IMR-90 (cell line): Measurements from ENCODE around the gene TEX2. TPM values are rescaled to one million over a fixed set of nuclear protein-coding genes. Genes with fewer than 3 reads are reported as not detected.

ENCODE experiments used
- ATAC-seq: fragments of 200-7000 bp; cut with Tn5 transposase; 2 replicates; pipeline ENCODE4 v1.9.1; 2020; ENCODE audit warnings: low read depth, mild to moderate bottlenecking, moderate library complexity
- BruUV-seq: library from RNA; stranded (reverse); fragments of 400-500 nt; replicated peaks from 2 replicates; lab custom pipeline; 2021; lab: Mats Ljungman, UMichigan
- CTCF ChIA-PET: fragments of 300-600 bp; formaldehyde crosslinking; extraction: SDS; loops from one replicate; lab custom pipeline; 2021; ENCODE audit warnings: antibody characterized with exemption; lab: Yijun Ruan, JAX
- POLR2A ChIA-PET: fragments of 300-600 bp; sonication (Branson Sonifier 250); formaldehyde crosslinking; loops from one replicate; lab custom pipeline; 2022; ENCODE audit warnings: antibody characterized with exemption; ENCODE audit not compliant: unreplicated experiment; lab: Charles Lee
- DNase-seq: peaks from one replicate; pipeline ENCODE4 v3.0.0; 2013
- H2AFZ ChIP-seq: replicated peaks from 2 replicates; pipeline ENCODE3; 2013; ENCODE audit warnings: low read length, mild to moderate bottlenecking; ENCODE audit not compliant: poor library complexity
- H2AK5ac ChIP-seq: 2 replicates; pipeline ENCODE4 v1.6.1; 2013; ENCODE audit warnings: low read depth, low read length, inconsistent platforms
- H2AK9ac ChIP-seq: replicated peaks from 2 replicates; pipeline ENCODE3; 2013; ENCODE audit warnings: mild to moderate bottlenecking, low read depth, low read length, moderate library complexity; ENCODE audit not compliant: poor library complexity
- H2BK120ac ChIP-seq: 2 replicates; pipeline ENCODE4 v1.6.1; 2013; ENCODE audit warnings: low read depth, low read length, inconsistent platforms
- H2BK15ac ChIP-seq: 3 replicates; pipeline ENCODE4 v1.6.1; 2013; ENCODE audit warnings: low read depth, low read length, inconsistent platforms
- H2BK20ac ChIP-seq: 2 replicates; pipeline ENCODE4 v1.6.1; 2013; ENCODE audit warnings: low read depth, mild to moderate bottlenecking, inconsistent platforms, low read length, moderate library complexity
- H2BK5ac ChIP-seq: 2 replicates; pipeline ENCODE4 v1.6.1; 2013; ENCODE audit warnings: mild to moderate bottlenecking, low read depth, low read length, inconsistent platforms; ENCODE audit not compliant: poor library complexity, severe bottlenecking
- H3K14ac ChIP-seq: replicated peaks from 2 replicates; pipeline ENCODE4 v1.6.1; 2013; ENCODE audit warnings: low read depth, low read length, inconsistent platforms
- H3K18ac ChIP-seq: 2 replicates; pipeline ENCODE4 v1.6.1; 2013; ENCODE audit warnings: low read depth, low read length, control low read depth
- H3K23ac ChIP-seq: 2 replicates; pipeline ENCODE4 v1.6.1; 2013; ENCODE audit warnings: low read depth, low read length, inconsistent platforms
- H3K27ac ChIP-seq: 2 replicates; pipeline ENCODE4 v1.5.1; 2013; ENCODE audit warnings: mild to moderate bottlenecking, control low read depth, low read length; ENCODE audit not compliant: insufficient read depth
- H3K27me3 ChIP-seq: 2 replicates; pipeline ENCODE4 v1.6.1; 2013; ENCODE audit warnings: low read length; ENCODE audit not compliant: control insufficient read depth, insufficient read depth
- H3K36me3 ChIP-seq: 2 replicates; pipeline ENCODE4 v1.6.1; 2013; ENCODE audit warnings: low read length, mixed read lengths; ENCODE audit not compliant: control insufficient read depth, insufficient read depth
- H3K4ac ChIP-seq: 2 replicates; pipeline ENCODE4 v1.6.1; 2013; ENCODE audit warnings: low read depth, low read length, inconsistent platforms
- H3K4me1 ChIP-seq: 2 replicates; pipeline ENCODE4 v1.6.1; 2013; ENCODE audit warnings: low read length, mixed read lengths; ENCODE audit not compliant: control insufficient read depth, insufficient read depth
- H3K4me2 ChIP-seq: 2 replicates; pipeline ENCODE4 v1.6.1; 2013; ENCODE audit warnings: low read depth, mild to moderate bottlenecking, control low read depth, low read length, moderate library complexity
- H3K4me3 ChIP-seq: 2 replicates; pipeline ENCODE4 v1.5.1; 2013; ENCODE audit warnings: low read depth, mild to moderate bottlenecking, control low read depth, low read length, moderate library complexity; ENCODE audit not compliant: insufficient read depth
- H3K56ac ChIP-seq: 2 replicates; pipeline ENCODE4 v1.6.1; 2013; ENCODE audit warnings: low read length, inconsistent platforms; ENCODE audit not compliant: insufficient read depth; ENCODE audit errors: extremely low read depth
- H3K79me1 ChIP-seq, 2 experiments: 2 replicates each; pipeline ENCODE4 v1.6.1; 2013; ENCODE audit warnings: low read length in 2 of 2, inconsistent platforms in 1 of 2, low read depth in 1 of 2
- H3K9ac ChIP-seq: 2 replicates; pipeline ENCODE4 v1.6.1; 2013; ENCODE audit warnings: low read depth, low read length, control low read depth
- H3K9me1 ChIP-seq: 2 replicates; pipeline ENCODE4 v1.6.1; 2013; ENCODE audit warnings: low read length, inconsistent platforms; ENCODE audit not compliant: insufficient read depth
- H3K9me3 ChIP-seq: 2 replicates; pipeline ENCODE4 v1.6.1; 2013; ENCODE audit warnings: low read length; ENCODE audit not compliant: control insufficient read depth, insufficient read depth
- H4K20me1 ChIP-seq: 2 replicates; pipeline ENCODE4 v1.6.1; 2013; ENCODE audit warnings: low read length, inconsistent platforms; ENCODE audit not compliant: insufficient read depth
- H4K5ac ChIP-seq: 2 replicates; pipeline ENCODE4 v1.6.1; 2013; ENCODE audit warnings: mild to moderate bottlenecking, low read depth, low read length, control low read depth
- H4K8ac ChIP-seq, 2 experiments: 2 replicates each; pipeline ENCODE4 v1.6.1; 2013; ENCODE audit warnings: low read depth in 2 of 2, low read length in 2 of 2, control low read depth in 1 of 2, inconsistent platforms in 1 of 2
- H4K91ac ChIP-seq: 2 replicates; pipeline ENCODE4 v1.6.1; 2013; ENCODE audit warnings: low read depth, low read length, inconsistent platforms; ENCODE audit not compliant: insufficient read depth
- BHLHE40 ChIP-seq: fragments of 150-350 bp; IDR thresholded peaks from 2 replicates; pipeline ENCODE4 v1.6.1; 2016; ENCODE audit warnings: mild to moderate bottlenecking, low read depth, low read length
- CEBPB ChIP-seq: IDR thresholded peaks from 2 replicates; pipeline ENCODE4 v1.6.1; 2012; ENCODE audit warnings: low read depth, low read length, improper control_type of control experiment
- CHD1 ChIP-seq: IDR thresholded peaks from 2 replicates; pipeline ENCODE4 v1.6.1; 2012; ENCODE audit warnings: low read depth, low read length, improper control_type of control experiment
- CTCF ChIP-seq: conservative IDR thresholded peaks from 2 replicates; pipeline ENCODE4 v1.5.1; 2012; ENCODE audit warnings: mild to moderate bottlenecking, low read depth, low read length, improper control_type of control experiment
- ELK1 ChIP-seq: fragments of 150-350 bp; IDR thresholded peaks from 2 replicates; pipeline ENCODE4 v1.6.1; 2016; ENCODE audit warnings: low read depth, mild to moderate bottlenecking, low read length, moderate library complexity, borderline replicate concordance
- FOS ChIP-seq: fragments of 150-350 bp; IDR thresholded peaks from 2 replicates; pipeline ENCODE4 v1.6.1; 2016; ENCODE audit warnings: low read depth, low read length
- MAFK ChIP-seq: IDR thresholded peaks from 2 replicates; pipeline ENCODE4 v1.6.1; 2012; ENCODE audit warnings: low read depth, low read length, improper control_type of control experiment
- MAZ ChIP-seq: IDR thresholded peaks from 2 replicates; pipeline ENCODE4 v1.6.1; 2012; ENCODE audit warnings: low read depth, mild to moderate bottlenecking, low read length, improper control_type of control experiment, moderate library complexity, borderline replicate concordance
- MXI1 ChIP-seq: IDR thresholded peaks from 2 replicates; pipeline ENCODE4 v1.6.1; 2012; ENCODE audit warnings: low read depth, mild to moderate bottlenecking, low read length, moderate library complexity, borderline replicate concordance
- POLR2A ChIP-seq: IDR thresholded peaks from 2 replicates; pipeline ENCODE4 v1.6.1; 2012; ENCODE audit warnings: mild to moderate bottlenecking, low read depth, low read length
- RAD21 ChIP-seq: IDR thresholded peaks from 2 replicates; pipeline ENCODE4 v1.6.1; 2012; ENCODE audit warnings: low read length, improper control_type of control experiment
- RCOR1 ChIP-seq: IDR thresholded peaks from 2 replicates; pipeline ENCODE4 v1.6.1; 2012; ENCODE audit warnings: mild to moderate bottlenecking, low read length, improper control_type of control experiment; ENCODE audit not compliant: insufficient replicate concordance
- RFX5 ChIP-seq: IDR thresholded peaks from 2 replicates; pipeline ENCODE4 v1.8.0; 2012; ENCODE audit warnings: low read depth, mild to moderate bottlenecking, low read length, moderate library complexity
- WGBS, 2 experiments: methylation state at CpG; one replicate each; pipeline versions ENCODE4 v1.1.5 to v1.1.7; 2013; ENCODE audit warnings: missing lambda C conversion rate in 2 of 2; ENCODE audit not compliant: insufficient read length in 1 of 2; ENCODE audit errors: extremely low coverage in 2 of 2; 5-methylcytosine and 5-hydroxymethylcytosine counted together
- dilution Hi-C: fragments of 300-500 bp; cut with HindIII; formaldehyde crosslinking; loops from one replicate; pipeline ENCODE4 v1.14.3; 2018; ENCODE audit warnings: low sequenced_read_pairs; ENCODE audit not compliant: unreplicated experiment
- in situ Hi-C: fragments of 300-500 bp; cut with MboI; formaldehyde crosslinking; loops from 3 replicates; pipeline ENCODE4 v1.14.3; 2019; ENCODE audit warnings: low sequenced_read_pairs, inconsistent platforms, mixed read lengths
- intact Hi-C: fragments of 100-400 bp; cut with micrococcal nuclease; formaldehyde crosslinking; loops from 2 replicates; pipeline ENCODE4 v1.10.0; 2022
- polyA plus RNA-seq, 3 experiments: library from polyadenylated mRNA; depleted of rRNA; stranded (reverse); fragments of >200 nt; gene quantifications; 2 replicates each; pipeline ENCODE4 v1.2.3, GENCODE V29; 2012; ENCODE audit warnings: low replicate concordance in 1 of 3
- total RNA-seq: library from RNA; depleted of rRNA; stranded (reverse); fragments of >200 nt; gene quantifications from 2 replicates; pipeline ENCODE4 v1.2.3, GENCODE V29; 2012

TEX2 gene
- total and polyA plus RNA-seq, 2 of the 4 experiments (the other 2 are of a cell fraction): 18.2 to 21.9 TPM

- no peak overlapping the region for H3K4me2 ChIP-seq
- H2BK5ac ChIP-seq: no peak overlapping the region
- H3K4ac ChIP-seq: 0 out of 2 replicates have a peak overlapping the region, but pooled peaks have one; percentile 5
- peaks cover 4% of the 10 kb centered on the region; the same call in 1 of the 2 replicates for H4K20me1 ChIP-seq
- intact Hi-C loops (no loop called here), dilution Hi-C loops (no loop called here), in situ Hi-C loops (no loop called here)
- ATAC-seq (no peak), DNase-seq (no peak)
- no peak overlapping the region for H3K4me3 ChIP-seq
- ChIA-PET POLR2A (no interaction called here), CTCF (interaction anchor here (1.0 kb wide), 1 partner anchor 50 kb away, joined by 3 read pairs; no protein-coding TSS in a partner anchor)
- peaks cover 17% of the 10 kb centered on the region for H3K4me1 ChIP-seq
- H2BK120ac ChIP-seq: no peak overlapping the region
- H2AK5ac ChIP-seq: peak overlapping the region; percentile 35; the same call in 1 of the 2 replicates
- H2AK9ac ChIP-seq: no peak overlapping the region
- H3K36me3 ChIP-seq: no peaks in the 10 kb centered on the region
- no peak overlapping the region; the same call in 1 of the 2 replicates for H3K14ac ChIP-seq
- no peaks in the 10 kb centered on the region for H3K9me3 ChIP-seq
- 0 out of 2 replicates have a peak overlapping the region, but pooled peaks have one; percentile 5 for H4K91ac ChIP-seq
- H3K9ac ChIP-seq: no peak overlapping the region
- TF ChIP-seq CTCF: no peak
- no peak for TF ChIP-seq MAFK
- no peak for TF ChIP-seq MXI1
- no peak for TF ChIP-seq RFX5
- no peak for TF ChIP-seq MAZ
- no peak for TF ChIP-seq POLR2A
- no peak for TF ChIP-seq RAD21
- TF ChIP-seq ELK1: no peak
- TF ChIP-seq CEBPB: no peak
- TF ChIP-seq BHLHE40: no peak
- no peak for TF ChIP-seq CHD1
- TF ChIP-seq FOS: no peak
- no peak for TF ChIP-seq RCOR1
- H3K79me1 ChIP-seq: peaks cover 44 to 59% of the 10 kb centered on the region in 2 experiments
- H3K27ac ChIP-seq: no peak overlapping the region
- H2BK15ac ChIP-seq: no peak overlapping the region; the same call in 2 of the 3 replicates
- no peak overlapping the region for H4K8ac ChIP-seq
- H3K56ac ChIP-seq: no peak overlapping the region
- H2BK20ac ChIP-seq: no peak overlapping the region
- peaks cover 20% of the 10 kb centered on the region for H3K9me1 ChIP-seq
- WGBS, 2 experiments: 100% methylated on average over 1 of the region's 2 CpGs; no CpG with 5 or more reads in 1 of the 2 experiments
- no peak overlapping the region for H3K23ac ChIP-seq
- no peak overlapping the region for H3K18ac ChIP-seq
- no TSS peak for BruUV-seq
- H3K27me3 ChIP-seq: no peaks in the 10 kb centered on the region
- no peak overlapping the region for H4K5ac ChIP-seq
- H2AFZ ChIP-seq: no peak overlapping the region
These were observed 30.4 kb downstream of the TEX2 start for GRCh38 chr17:64232466-64233262.
